ENCODE data around the gene PRR12.

GRCh38 chr19:49657493-49658138 is 66.6 kb downstream of the PRR12 start:
- TF ChIP-seq NCOA4 (IDR thresholded peaks at IDR 0.05; ENCODE audit: partially characterized antibody): no peak
- no peak for TF ChIP-seq ZBTB11 (CRISPR knock-in tag; IDR thresholded peaks at IDR 0.05)
- TF ChIP-seq ZNF318 (IDR thresholded peaks at IDR 0.05; ENCODE audit: borderline replicate concordance in 1 of 2, low read depth in 1 of 2): no peak

Measured in K562 (cell line).